Thyroid gland (tissue), 4 donors: Measurements from ENCODE around the gene CTCF. TPM values are rescaled to one million over a fixed set of nuclear protein-coding genes. Genes with fewer than 3 reads are reported as not detected.

ENCODE experiments used
- DNase-seq, 2 donors: peaks; one replicate each; pipeline ENCODE4 v3.0.0-alpha.2; 2019
- H3K27ac ChIP-seq, 3 donors: fragments of 200-600 bp; sonication (generic); 1 replicate in 2 of 3; 2 replicates in 1 of 3; pipeline ENCODE4 v1.5.1; 2016 to 2019; ENCODE audit warnings: mild to moderate bottlenecking in 1 of 3, moderate library complexity in 1 of 3
- H3K27me3 ChIP-seq: fragments of 200-600 bp; sonication (generic); one replicate; pipeline ENCODE4 v1.5.1; 2019
- H3K36me3 ChIP-seq, 2 donors: fragments of 200-600 bp; sonication (generic); one replicate each; pipeline ENCODE4 v1.5.1; 2016 to 2019
- H3K4me1 ChIP-seq, 2 donors: fragments of 200-600 bp; sonication (generic); one replicate each; pipeline ENCODE4 v1.5.1; 2017 to 2019
- H3K4me3 ChIP-seq, 3 donors: fragments of 200-600 bp; sonication (generic); replicated peaks in 1 of 3; 1 replicate in 2 of 3; 2 replicates in 1 of 3; pipeline ENCODE4 v1.5.1; 2016; ENCODE audit warnings: mild to moderate bottlenecking in 1 of 3
- H3K9me3 ChIP-seq: fragments of 200-600 bp; sonication (generic); one replicate; pipeline ENCODE4 v1.5.1; 2017
- CTCF ChIP-seq, 6 experiments: fragments of 200-600 bp in 3 of 6; fragments of 450-650 bp in 3 of 6; sonication (generic) in 3 of 6; IDR thresholded peaks; one replicate each; pipeline ENCODE4 v1.5.1; 2016 to 2019; ENCODE audit warnings: antibody characterized with exemption in 6 of 6, mild to moderate bottlenecking in 2 of 6, inconsistent platforms in 1 of 6, moderate library complexity in 1 of 6
- POLR2A ChIP-seq, 2 donors: fragments of 450-650 bp; IDR thresholded peaks; one replicate each; pipeline ENCODE4 v1.6.1; 2017; ENCODE audit warnings: antibody characterized with exemption in 2 of 2, mild to moderate bottlenecking in 2 of 2, moderate library complexity in 1 of 2
- WGBS, 2 donors: methylation state at CpG; one replicate each; pipeline ENCODE4 v1.1.5; 2017; 5-methylcytosine and 5-hydroxymethylcytosine counted together
- intact Hi-C: fragments of 100-400 bp; cut with DNase I; formaldehyde crosslinking; loops from one replicate; pipeline ENCODE4 v1.15.1; 2023
- total RNA-seq, 4 donors: library from RNA; depleted of rRNA; stranded (reverse); fragments of >200 nt; gene quantifications; one replicate each; pipeline ENCODE4 v1.2.3, GENCODE V29; 2016

Gene CTCF
- total RNA-seq, 4 donors from 2014 or later, result 37.2 to 52.1 (median 47.2) TPM

GRCh38 chr16:67654403-67654911 lies 92.1 kb downstream of the CTCF start:
- H3K9me3 ChIP-seq, result no peaks in the 10 kb centered on the region
- TF ChIP-seq CTCF (IDR thresholded peaks at IDR 0.05), result no peak
- TF ChIP-seq POLR2A (IDR thresholded peaks at IDR 0.05), result no peak
- H3K27ac ChIP-seq, result no peak overlapping the region
- no peak overlapping the region for H3K4me3 ChIP-seq
- DNase-seq, result no peak
- H3K4me1 ChIP-seq, result peaks cover 11 to 21% of the 10 kb centered on the region in 2 donors
- H3K36me3 ChIP-seq, result no peaks in the 10 kb centered on the region
- 48 to 61% methylated on average over 13 to 30 of the region's 30 CpGs for WGBS, 2 donors
- intact Hi-C loops, result no loop called here
- peaks cover 15% of the 10 kb centered on the region for H3K27me3 ChIP-seq

GRCh38 chr16:67655363-67655762 lies 93.0 kb downstream of the CTCF start:
- intact Hi-C loops, result no loop called here

GRCh38 chr16:67656344-67657016 lies 94.2 kb downstream of the CTCF start:
- Histone ChIP-seq H3K4me3 (no peak overlapping the region), H3K27me3 (peaks cover 15% of the 10 kb centered on the region), H3K27ac (no peak overlapping the region), H3K36me3 (no peaks in the 10 kb centered on the region), H3K4me1 (peaks cover 20 to 27% of the 10 kb centered on the region in 2 donors), H3K9me3 (no peaks in the 10 kb centered on the region)
- TF ChIP-seq CTCF (IDR thresholded peaks at IDR 0.05) (no peak), POLR2A (IDR thresholded peaks at IDR 0.05) (no peak)
- WGBS, 2 donors, result 82 to 100% methylated on average over 1 to 7 of the region's 9 CpGs
- intact Hi-C loops, result no loop called here
- DNase-seq, result no peak

More at GRCh38 chr16:67655363-67655762, 93.0 kb downstream of the CTCF start:
- Histone ChIP-seq H3K36me3 (no peaks in the 10 kb centered on the region), H3K27ac (no peak overlapping the region), H3K4me3 (no peak overlapping the region), H3K27me3 (peaks cover 15% of the 10 kb centered on the region), H3K9me3 (no peaks in the 10 kb centered on the region), H3K4me1 (peaks cover 14 to 21% of the 10 kb centered on the region in 2 donors)
- TF ChIP-seq POLR2A (IDR thresholded peaks at IDR 0.05), result no peak
- no peak for TF ChIP-seq CTCF (IDR thresholded peaks at IDR 0.05)
- 78 to 84% methylated on average over 4 of the region's 4 CpGs for WGBS, 2 donors
- DNase-seq, result no peak

GRCh38 chr16:67657017-67657608 lies 94.8 kb downstream of the CTCF start:
- Histone ChIP-seq H3K36me3 (no peaks in the 10 kb centered on the region), H3K4me3 (no peak overlapping the region), H3K27ac (no peak overlapping the region), H3K4me1 (peaks cover 21 to 29% of the 10 kb centered on the region in 2 donors), H3K9me3 (no peaks in the 10 kb centered on the region), H3K27me3 (peaks cover 15% of the 10 kb centered on the region)
- no peak for TF ChIP-seq CTCF (IDR thresholded peaks at IDR 0.05)
- TF ChIP-seq POLR2A (IDR thresholded peaks at IDR 0.05), result no peak
- no peak for DNase-seq
- 93 to 97% methylated on average over 11 to 16 of the region's 16 CpGs for WGBS, 2 donors
- intact Hi-C loops, result no loop called here
